Fibroblast of skin of abdomen (primary cell): ENCODE results near the gene FGF14.

ENCODE experiments used
- DNase-seq: peaks from one replicate; pipeline ENCODE4 v3.0.0-alpha.2; 2013

The FGF14 gene

GRCh38 chr13:102244607-102245227, 157.1 kb downstream of the FGF14 start:
- no peak for DNase-seq

GRCh38 chr13:102240110-102240509, 161.7 kb downstream of the FGF14 start:
- DNase-seq: no peak

GRCh38 chr13:102237230-102237629, 164.6 kb downstream of the FGF14 start:
- no peak for DNase-seq

- DNase-seq: no peak
Observed at GRCh38 chr13:102236830-102237229, 165.0 kb downstream of the FGF14 start.

GRCh38 chr13:102236341-102236740, 165.5 kb downstream of the FGF14 start:
- DNase-seq: no peak

- DNase-seq: no peak
Observed at GRCh38 chr13:102235689-102236088, 166.2 kb downstream of the FGF14 start.

GRCh38 chr13:102234618-102235017, 167.2 kb downstream of the FGF14 start:
- DNase-seq: peak; percentile 2

GRCh38 chr13:102233566-102234208, 168.2 kb downstream of the FGF14 start:
- no peak for DNase-seq

- DNase-seq: no peak
Observed at GRCh38 chr13:102231479-102231878, 170.4 kb downstream of the FGF14 start.

GRCh38 chr13:102227741-102228140, 174.1 kb downstream of the FGF14 start:
- DNase-seq: no peak

GRCh38 chr13:102226591-102226990, 175.3 kb downstream of the FGF14 start:
- DNase-seq: no peak

GRCh38 chr13:102225892-102226291, 176.0 kb downstream of the FGF14 start:
- DNase-seq: no peak

- DNase-seq: no peak
Observed at GRCh38 chr13:102220681-102221228, 181.1 kb downstream of the FGF14 start.

- DNase-seq: no peak
Observed at GRCh38 chr13:102214956-102215355, 186.9 kb downstream of the FGF14 start.

- DNase-seq: no peak
Observed at GRCh38 chr13:102212729-102213128, 189.1 kb downstream of the FGF14 start.

GRCh38 chr13:102208347-102208746, 193.5 kb downstream of the FGF14 start:
- no peak for DNase-seq

GRCh38 chr13:102207680-102208342, 194.0 kb downstream of the FGF14 start:
- DNase-seq: no peak

GRCh38 chr13:102203718-102204117, 198.1 kb downstream of the FGF14 start:
- no peak for DNase-seq

- DNase-seq: no peak
Observed at GRCh38 chr13:102198418-102199311, 203.2 kb downstream of the FGF14 start.

GRCh38 chr13:102197193-102197592, 204.7 kb downstream of the FGF14 start:
- DNase-seq: no peak

GRCh38 chr13:102195566-102196462, 206.0 kb downstream of the FGF14 start:
- no peak for DNase-seq

- DNase-seq: no peak
Observed at GRCh38 chr13:102192858-102193257, 209.0 kb downstream of the FGF14 start.
